HG03135 (cell line): ENCODE measurements around the gene OR10J1.
"Not testable (repeated sequence)": the region's sequence is repeated elsewhere in the genome, so short reads cannot be mapped to it uniquely, and the experiment has no call there.

Experiments used
- ATAC-seq: cut with Tn5 transposase; IDR thresholded peaks from one replicate; pipeline ENCODE4 v1.9.1; 2021; ENCODE audit warnings: mild to moderate bottlenecking, moderate library complexity; ENCODE audit not compliant: unreplicated experiment

Gene OR10J1

GRCh38 chr1:159439422-159439821 is at the start of gene OR10J1:
OR10J1 (plus strand) TSS chr1:159439722; CDS start chr1:159439792, 70 bp downstream.
- no peak for ATAC-seq

- no peak for ATAC-seq
Observed at GRCh38 chr1:159406821-159407220, 32.7 kb upstream of the OR10J1 start.

- no peak for ATAC-seq
Observed at GRCh38 chr1:159408862-159409400, 30.6 kb upstream of the OR10J1 start.

GRCh38 chr1:159421821-159422220 is 17.7 kb upstream of the OR10J1 start:
- no peak for ATAC-seq

GRCh38 chr1:159428536-159428935 is 11.0 kb upstream of the OR10J1 start:
- no peak for ATAC-seq

GRCh38 chr1:159429074-159429861 is 10.3 kb upstream of the OR10J1 start:
- no peak for ATAC-seq

- no peak for ATAC-seq
Observed at GRCh38 chr1:159430985-159431384, 8.5 kb upstream of the OR10J1 start.

- no peak for ATAC-seq
Observed at GRCh38 chr1:159431904-159432303, 7.6 kb upstream of the OR10J1 start, which contains the start of gene OR10J4. OR10J4 (plus strand) TSS chr1:159432204.

- ATAC-seq = no peak
Observed at GRCh38 chr1:159436469-159436868, 3.1 kb upstream of the OR10J1 start.

- ATAC-seq = no peak
Observed at GRCh38 chr1:159441360-159441759, 1.8 kb downstream of the OR10J1 start.

- ATAC-seq = no peak
Observed at GRCh38 chr1:159442428-159442827, 2.9 kb downstream of the OR10J1 start.

- no peak for ATAC-seq
Observed at GRCh38 chr1:159443066-159443750, 3.7 kb downstream of the OR10J1 start.

GRCh38 chr1:159444511-159444910 is 5.0 kb downstream of the OR10J1 start:
- no peak for ATAC-seq

GRCh38 chr1:159448181-159448580 is 8.7 kb downstream of the OR10J1 start:
- no peak for ATAC-seq

GRCh38 chr1:159449605-159450004 is 10.1 kb downstream of the OR10J1 start:
- not testable (repeated sequence) for ATAC-seq

GRCh38 chr1:159459551-159459950 is 20.0 kb downstream of the OR10J1 start:
- no peak for ATAC-seq

- ATAC-seq = no peak
Observed at GRCh38 chr1:159465191-159465603, 25.7 kb downstream of the OR10J1 start.

- ATAC-seq = no peak
Observed at GRCh38 chr1:159468321-159468720, 28.8 kb downstream of the OR10J1 start.

GRCh38 chr1:159469921-159470533 is 30.5 kb downstream of the OR10J1 start:
- ATAC-seq = no peak

- no peak for ATAC-seq
Observed at GRCh38 chr1:159473335-159473734, 33.8 kb downstream of the OR10J1 start.

- no peak for ATAC-seq
Observed at GRCh38 chr1:159474926-159475325, 35.4 kb downstream of the OR10J1 start.
